Activated T-cell treated with anti-CD3 and anti-CD28 coated beads for 24 hours (primary cell): ENCODE data around the gene TGFBI.

Experiments used
- DNase-seq: peaks from one replicate; pipeline ENCODE4 v3.0.0-alpha.2; 2020; ENCODE audit warnings: low read depth

TGFBI gene

DNA sequence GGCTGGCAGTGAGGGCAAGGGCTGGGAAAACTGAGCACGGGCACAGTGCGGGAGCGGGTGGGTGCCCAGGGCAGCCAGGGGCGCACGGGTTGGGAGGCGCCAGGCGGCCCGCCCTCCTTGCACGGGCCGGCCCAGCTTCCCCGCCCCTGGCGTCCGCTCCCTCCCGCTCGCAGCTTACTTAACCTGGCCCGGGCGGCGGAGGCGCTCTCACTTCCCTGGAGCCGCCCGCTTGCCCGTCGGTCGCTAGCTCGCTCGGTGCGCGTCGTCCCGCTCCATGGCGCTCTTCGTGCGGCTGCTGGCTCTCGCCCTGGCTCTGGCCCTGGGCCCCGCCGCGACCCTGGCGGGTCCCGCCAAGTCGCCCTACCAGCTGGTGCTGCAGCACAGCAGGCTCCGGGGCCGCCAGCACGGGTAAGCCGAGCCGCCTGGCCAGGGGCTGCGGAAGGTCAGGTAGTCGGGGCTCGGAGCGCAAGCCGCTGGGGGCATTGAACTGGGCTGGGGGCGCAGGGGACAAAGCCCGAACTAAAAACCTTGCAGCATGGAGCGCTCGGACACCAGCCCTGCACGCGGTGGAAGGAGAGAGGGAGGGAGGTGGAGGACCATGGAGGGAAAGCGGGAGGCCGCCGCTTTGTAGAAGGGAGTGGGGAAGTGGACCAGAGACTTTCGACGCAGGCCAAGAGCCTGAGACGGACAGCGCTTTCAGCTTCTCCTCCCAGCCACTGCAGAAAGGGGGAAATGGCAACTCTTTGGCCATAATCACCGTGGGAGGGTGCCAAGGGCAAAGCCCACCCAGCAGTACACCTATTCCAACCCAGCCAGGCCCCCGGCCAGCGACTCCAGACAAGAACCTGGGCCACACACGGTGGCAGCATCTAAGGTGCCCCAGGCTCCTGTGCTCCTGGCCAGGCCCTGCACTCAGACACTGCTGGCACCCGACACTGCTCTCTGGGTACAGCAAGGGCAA, at the start of gene TGFBI:
TSS of gene TGFBI (plus strand) at position 207 of the 961 bp plus-strand sequence. CDS start at position 275, 68 bp downstream.
- no peak for DNase-seq

DNA sequence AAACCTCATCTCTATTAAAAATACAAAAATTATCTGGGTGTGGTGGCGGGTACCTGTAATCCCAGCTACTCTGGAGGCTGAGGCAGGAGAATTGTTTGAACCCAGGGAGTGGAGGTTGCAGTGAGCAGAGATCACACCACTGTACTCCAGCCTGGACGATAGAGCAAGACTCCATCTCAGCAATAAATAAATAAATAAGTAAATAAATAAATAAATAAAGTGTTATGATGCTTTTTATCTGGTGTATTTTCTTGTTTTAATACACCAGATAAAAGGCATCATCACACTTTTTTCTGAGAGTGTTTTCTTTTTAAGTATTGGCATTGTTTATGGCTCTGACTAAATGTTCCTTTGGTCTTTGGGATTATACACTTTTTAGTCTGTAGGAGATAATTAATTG, 49.8 kb upstream of the TGFBI start:
- DNase-seq = no peak

DNA sequence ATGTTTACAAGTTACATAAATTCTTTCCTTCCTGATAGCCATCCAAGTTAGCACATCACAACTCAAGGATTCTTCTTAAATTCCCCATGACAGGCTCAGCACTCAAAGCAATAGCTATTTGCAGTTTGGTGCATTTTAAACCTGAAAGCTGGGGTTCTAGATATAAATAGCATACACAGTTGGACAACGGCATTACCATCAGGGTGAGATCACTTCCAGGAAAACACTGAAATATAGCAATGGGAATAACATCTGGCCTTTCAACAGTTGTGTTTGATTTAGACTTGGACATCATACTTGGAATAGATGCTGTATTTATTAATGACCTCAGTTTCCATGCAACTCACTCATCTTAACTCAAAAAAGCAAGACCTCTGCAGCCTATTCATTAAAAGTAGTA, 49.3 kb upstream of the TGFBI start:
- no peak for DNase-seq

DNA sequence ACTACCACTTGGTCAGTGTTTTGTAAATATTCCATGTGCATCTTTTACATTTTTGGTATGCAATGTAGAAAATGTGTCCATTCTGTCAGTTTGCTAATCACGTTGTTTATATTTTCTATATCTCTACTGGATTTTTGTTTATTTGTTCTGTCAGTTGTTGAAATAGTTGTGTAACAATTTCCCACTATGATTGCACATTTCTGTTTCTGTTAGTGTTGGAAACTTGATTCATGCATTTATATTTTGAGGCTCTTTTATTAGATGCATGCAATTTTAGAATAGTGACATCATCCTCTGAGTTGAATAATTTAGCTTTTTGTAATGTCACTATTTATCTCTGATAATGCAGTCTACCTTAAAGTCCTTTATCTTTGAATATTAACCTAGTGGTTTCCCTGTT, 48.2 kb upstream of the TGFBI start:
- DNase-seq = no peak

DNA sequence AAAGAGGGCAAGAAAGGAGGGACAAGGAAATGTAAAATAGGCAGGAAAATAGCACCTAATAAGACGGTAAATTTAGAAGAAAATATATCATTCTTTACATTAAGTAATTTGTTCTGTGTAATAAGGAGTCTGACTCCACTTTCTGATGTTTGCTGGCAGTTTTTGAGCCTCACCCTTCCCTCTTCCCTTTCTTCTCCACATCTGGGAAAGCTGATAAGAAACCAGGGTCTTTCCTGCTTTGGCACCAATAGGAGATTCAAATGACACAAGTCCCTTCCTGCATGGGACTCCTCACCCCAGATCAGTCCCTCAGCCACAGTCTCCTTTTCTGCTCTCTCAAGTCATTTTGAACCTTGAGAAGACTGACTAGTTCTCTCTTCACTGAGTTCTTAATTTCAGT, 42.8 kb upstream of the TGFBI start:
- no peak for DNase-seq

DNA sequence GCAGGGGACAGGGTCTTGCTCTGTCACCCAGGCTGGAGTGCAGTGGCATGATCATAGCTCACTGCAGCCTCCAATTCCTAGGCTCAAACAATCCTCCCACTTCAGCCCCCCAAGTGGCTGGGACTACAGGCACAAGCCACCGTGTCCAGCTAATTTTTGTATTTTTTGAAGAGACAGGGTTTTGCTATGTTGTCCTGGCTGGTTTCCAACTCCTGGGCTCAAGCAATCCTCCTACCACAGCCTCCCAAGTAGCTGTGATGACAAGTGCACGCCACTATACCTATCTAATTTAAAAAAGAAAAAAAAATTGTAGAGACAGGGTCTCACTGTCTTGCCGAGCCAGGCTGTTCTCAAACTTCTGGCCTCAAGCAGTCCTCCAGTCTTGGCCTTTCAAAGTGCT, 42.4 kb upstream of the TGFBI start:
- DNase-seq = no peak

DNA sequence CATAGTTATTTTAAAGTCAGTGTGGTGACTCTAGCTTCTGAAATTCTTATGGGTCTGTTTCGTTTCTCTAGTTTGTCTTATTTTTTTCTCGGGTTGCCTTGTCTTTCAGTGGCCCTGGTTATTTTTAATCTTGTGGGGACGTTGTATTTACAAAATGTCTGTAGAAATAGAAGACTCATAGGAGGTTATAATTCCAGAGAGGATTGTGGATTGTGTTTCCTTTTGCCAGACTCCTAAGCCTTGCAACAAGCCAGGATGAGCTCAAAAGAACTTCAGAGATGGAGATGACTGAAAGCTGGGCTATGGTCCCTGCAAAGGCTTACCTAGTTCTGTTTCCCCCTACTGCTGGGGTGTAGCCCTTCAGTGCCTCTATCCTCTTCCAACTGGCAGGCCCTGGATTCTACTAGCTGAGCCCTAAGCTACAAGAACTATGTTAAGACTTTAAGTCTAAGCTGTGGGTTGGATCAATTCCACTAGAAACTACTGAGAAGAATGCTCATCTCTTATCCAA, 41.8 kb upstream of the TGFBI start:
- no peak for DNase-seq

DNA sequence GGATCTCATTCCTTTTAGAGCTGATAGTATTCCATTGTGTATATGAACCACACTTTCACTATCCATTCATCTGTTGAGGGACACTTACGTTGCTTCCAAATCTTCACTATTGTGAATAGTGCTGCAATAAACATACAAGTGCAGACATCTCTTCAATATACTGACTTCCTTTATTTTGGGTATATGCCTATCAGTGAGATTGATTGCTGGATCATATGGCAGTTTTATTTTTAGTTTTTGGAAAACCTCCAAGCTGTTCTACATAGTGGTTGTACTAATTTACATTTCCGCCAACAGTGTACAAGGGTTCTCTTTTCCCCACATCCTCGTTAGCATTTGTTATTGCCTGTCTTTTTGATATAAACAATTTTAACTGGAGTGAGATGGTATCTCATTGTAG, 40.2 kb upstream of the TGFBI start:
- no peak for DNase-seq

DNA sequence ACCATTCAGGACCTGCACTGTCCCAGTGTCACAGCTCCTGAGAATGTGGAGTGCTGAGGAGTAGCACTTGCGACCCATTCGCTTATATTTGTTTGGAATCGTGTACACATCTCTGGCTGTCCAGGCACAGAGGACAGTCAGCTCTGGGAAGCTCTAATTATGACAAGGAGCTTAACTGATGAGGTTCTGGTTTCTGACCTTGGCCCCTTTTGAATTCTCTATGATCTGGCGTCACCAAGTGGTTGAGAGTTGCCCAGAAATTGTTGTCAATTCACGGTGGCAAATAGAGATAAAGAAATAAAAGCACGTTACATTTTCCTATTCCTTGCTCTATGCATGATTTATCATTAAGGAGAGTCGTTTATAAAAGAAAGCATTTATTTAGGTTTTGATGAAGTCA, 39.1 kb upstream of the TGFBI start:
- no peak for DNase-seq

DNA sequence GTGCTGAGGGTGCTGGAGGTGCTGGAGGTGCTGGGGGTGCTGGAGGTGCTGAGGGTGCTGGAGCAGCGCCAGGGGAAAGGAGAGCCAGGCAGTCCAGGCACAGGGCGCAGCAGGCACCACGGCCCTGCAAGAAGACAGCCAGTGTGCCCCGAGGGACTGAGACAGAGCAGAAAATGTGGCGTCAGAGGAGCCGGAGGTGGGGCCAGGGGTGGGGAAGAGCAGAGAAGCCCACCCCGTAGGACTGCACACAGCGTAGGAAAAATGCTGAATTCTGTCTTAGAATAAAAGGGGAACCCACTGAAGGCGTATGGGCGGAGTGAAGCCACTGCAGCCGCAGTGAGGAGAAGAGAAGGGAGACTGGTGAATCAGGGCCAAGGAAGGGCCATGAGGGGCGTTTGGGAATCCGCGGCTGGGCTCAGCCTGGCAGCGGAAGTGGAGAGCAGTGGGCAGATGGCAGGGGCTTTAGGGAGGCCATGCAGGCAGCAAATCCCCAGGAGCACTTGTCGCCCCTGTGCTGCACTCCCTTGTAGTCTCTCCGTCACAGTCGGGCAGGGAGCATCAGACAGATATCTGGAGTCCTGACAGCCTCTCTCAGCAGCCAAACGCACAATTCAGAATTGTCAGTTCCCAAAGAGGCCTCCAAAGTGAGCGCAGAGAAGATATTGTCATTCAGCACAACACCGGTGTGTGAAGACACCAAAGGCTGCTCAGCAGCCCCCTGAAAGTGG, 38.1 kb upstream of the TGFBI start:
- no peak for DNase-seq

DNA sequence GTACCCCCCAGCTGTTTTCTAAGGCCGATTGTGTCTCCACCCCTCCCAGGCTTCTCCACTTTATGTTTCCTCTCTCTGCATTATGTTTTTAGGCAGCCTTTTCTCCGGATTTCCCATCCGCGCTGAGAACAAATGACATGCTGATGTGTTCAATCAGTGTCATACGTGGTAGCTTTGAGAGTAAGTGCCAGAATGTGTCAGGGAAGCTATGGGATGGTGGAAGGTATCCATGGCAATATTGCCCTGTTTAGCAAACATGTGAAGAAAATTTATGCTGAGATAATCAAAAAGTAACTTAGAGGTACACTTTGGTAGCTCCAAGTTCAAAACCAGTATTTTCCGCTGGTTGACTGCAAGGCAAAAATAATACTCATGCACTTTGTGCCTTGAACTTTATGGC, 37.4 kb upstream of the TGFBI start:
- DNase-seq = no peak

DNA sequence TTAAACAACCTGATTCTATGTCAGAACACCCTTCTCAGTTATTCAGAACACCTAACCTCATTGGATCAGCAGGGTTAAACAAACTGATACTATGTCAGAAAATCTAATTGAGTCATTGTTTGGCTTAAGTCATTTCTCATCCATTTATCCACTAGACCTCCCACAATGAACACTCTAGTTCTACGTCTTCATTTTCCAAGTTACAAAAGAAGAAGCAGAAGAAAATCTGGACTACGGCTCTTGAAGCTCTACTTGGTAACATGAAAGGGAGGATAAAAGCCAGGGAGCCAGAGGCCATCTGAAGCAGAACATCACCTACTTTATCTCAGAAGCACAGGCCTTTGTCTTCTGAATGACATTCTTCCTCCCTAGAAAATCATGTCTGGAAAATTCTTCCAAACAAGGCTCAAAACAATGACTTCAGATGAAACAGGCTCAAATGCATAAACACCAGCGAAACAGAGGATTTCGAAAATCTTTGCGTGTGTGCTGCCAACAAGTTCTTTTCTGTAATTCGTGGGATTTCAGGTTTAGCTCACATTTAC, 35.4 kb upstream of the TGFBI start:
- no peak for DNase-seq

DNA sequence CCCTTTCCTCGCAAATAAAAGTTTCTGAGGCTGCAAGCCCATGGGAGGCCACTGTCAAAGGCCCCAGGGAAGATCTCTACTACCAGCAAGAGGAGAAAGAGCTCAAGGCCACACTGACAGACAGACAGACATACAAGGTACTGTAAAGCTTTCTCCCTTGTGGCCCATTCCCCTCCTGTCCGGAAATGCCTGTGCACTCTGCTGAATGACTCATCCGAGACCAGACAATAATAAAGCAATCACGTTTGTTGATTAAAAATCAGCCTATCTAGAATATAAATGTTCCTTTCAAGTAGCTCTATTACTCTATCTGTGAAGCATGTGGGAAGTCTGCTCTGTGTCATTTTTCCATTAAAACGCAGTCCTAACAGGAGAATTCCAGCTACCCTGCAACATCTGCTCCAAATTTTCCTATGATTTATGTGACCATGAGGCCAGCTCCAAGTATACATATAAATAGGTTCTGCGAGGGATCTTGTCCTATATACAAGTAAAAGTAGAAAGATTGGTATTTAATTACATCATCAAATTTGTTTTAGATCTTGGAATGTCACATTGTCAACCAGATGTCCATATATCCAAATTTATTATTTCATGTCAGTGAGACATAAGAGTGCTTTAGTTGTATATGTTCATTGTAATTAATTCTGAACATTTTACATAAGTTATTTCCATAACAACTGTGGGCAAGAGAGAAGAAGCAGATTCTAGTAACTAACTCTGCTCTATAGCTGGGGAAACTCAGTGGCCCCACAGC, 34.7 kb upstream of the TGFBI start:
- DNase-seq = no peak

DNA sequence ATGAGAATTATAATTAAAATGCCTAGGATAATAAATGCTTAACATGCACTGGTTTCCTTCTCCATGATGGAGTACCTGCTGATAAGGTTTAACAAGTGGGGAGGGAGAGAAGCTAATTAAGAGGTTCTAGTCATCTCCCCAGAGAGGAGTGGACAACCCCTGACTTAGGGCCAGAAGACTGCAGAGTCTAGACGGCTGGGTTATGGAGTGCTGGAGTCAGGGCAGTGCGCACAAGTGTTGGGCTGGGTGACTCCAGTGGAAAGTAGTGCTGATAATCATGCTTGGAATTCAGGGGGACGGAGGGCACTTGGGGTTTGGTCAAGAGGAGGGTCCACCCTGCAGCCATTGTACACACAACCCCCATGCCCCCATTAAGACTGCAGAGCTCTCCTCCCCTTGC, 32.8 kb upstream of the TGFBI start:
- no peak for DNase-seq

DNA sequence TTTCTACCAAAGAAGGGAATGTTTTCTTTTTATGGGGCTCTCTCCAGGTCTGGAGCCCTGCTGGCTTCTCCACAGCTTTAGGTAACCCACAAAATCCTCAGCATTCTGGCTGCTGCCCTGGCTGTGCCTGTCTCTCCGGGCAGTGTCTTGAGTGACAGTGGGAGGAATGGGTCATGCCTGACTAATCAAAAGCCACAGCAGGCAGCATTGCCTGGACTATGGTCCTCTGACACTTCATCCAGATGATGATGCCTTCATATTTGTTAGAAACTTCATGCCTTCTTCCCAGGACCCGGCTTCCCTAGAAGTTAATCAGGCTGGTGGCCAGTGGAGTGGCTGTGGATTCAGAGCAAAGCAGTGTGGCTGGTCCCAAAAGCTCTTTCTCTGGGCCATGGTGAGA, 32.2 kb upstream of the TGFBI start:
- DNase-seq = no peak

DNA sequence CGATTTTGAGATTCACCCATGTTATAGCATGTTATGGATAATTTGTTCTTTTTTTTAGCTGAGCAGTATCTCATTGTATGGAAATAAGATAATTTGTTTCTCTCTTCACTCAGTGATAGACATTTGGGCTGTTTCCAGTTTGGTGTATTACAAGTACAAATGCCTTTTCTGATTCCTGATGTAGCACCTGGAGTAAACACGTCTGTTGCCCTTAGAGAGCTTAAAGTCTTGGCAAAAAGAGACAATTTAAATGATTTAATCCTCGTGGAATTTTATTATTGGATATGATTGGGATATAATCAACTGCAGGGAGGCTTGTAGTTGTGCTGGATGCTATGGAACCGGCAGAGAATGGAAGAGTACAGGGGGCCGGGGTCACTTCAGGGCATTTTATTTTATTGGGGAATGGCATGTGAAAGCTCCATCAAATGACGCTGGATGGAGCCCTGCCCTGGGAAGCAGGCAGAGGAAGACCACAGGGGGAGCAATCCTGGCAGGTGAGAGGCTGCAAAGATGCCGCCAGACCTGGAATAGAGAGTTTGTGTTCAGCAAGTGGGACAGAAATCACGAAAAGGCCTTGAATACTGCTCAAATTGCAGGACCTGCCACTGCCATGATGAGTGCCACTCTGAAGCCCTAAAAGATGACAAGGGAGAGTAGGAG, 31.0 kb upstream of the TGFBI start:
- no peak for DNase-seq

DNA sequence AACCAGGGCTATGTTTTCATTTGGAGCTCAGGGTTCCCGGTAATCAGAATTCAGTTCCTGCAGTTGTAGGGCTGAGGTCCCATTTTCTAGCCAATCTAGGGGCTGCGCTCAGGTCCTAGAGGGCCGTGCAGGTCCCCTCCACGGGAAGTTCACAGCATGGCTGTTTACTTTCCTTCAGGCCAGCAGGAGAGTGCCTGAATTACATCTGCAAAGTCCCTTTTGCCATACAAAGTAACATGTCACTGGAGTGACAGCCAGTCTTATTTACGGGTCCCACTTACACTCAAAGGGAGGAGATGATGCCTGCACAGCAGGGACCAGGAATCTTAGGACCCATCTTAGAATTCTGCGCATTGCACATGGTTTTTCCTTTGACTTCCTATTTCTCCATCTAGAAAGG, 29.9 kb upstream of the TGFBI start:
- no peak for DNase-seq

DNA sequence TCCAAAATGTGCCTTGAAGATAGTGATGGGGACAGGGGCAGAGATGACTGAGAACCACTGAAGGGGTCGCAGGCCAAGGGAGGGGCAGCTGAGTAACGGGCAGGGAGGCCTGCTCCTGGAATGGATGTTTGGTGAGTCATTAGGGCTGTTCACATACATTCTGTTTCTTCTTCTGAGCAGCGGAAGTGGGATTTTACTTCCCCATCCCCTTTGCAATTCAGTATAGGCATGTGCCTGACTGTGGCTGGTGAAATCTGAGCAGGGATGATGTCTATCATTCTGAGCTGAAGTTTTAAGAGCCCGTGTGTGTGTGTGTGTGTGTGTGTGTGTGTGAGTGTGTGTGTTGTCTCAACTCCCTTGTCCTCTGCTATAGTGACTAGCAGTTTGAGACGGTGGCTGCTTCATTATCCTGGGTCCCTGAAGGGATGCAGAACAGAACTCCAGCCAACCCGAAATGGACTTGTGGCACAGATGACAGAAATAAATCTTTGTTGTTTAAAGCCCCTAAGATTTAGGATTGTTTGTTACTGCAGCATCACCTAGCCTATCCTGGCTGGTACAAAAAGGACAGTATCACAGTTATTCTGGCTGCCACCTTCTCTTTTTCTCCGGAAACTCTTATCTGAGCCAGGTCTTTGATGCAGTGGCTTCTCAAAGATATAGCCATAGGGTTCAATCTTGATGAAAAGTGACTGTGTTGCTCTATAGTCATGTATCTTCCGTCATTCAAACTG, 29.2 kb upstream of the TGFBI start:
- DNase-seq = no peak

DNA sequence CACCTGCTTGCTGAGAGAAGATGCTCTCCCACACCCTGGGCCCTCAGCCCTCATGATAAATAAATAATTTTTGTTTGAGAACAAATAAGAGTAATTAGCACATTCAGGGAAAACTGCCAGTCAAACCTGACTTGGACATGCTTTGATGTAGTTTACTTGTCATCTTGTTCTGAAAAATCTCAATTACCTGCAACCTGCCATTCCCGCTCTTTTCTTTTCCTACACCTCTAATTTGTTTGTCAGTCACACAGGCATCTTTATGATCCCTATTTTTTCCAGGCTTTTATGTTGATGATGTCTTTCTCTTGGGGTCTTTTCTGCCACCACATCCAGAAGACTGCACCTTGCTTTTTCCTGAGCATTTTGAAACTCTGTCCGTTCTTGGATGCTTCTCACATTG, 28.6 kb upstream of the TGFBI start:
- DNase-seq = no peak

DNA sequence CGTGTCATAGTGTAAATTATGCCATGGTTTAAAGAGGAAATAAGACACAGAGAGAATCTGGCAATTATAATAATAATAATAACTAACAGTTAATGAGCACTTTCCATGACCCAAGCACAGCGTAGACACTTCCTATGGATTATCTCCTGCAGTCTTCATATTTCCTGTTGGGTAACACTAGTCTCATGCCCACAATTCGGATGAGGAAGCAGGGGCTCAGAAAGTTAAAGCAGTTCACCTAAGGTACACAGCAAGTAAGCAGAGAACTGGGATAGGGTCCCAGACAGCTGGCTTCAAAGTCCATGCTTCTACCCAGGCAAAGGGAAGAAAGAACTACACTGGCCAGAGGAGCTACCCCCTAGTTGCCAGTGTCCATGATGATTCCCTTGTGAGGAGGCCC, 27.9 kb upstream of the TGFBI start:
- DNase-seq = no peak

DNA sequence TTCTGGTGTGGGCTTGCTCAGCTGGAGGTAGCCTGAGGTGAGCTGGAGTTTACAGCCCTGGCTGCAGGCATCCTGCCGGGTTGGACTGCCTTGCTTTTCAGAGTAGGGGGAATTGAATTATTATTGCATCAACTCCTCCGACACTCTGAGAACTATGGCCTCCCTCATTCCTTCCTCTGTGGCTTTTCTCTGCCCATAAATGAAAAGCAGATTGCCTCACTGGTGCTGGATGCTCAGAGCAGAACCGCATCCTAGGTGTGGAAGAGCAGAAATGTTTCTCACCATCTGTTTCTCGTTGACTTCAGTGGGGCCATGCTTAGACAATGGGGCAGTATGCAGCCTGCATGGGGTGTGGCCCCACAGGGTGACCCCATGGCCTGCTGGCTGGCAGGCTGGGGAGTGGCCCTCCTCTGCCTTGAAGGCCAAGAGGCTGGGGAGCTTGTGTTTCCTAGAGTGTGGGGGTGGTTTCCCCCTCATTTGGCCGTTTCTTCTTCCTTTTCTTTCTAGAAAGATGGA, 27.3 kb upstream of the TGFBI start:
- DNase-seq = no peak
